GM08714 (cell line): ENCODE data around the gene ABT1.

Experiments
- H3K4me3 ChIP-seq: fragments of 200-500 bp; sonication (Bioruptor generic); 2 replicates; pipeline ENCODE4 v1.5.1; 2014; ENCODE audit warnings: mild to moderate bottlenecking, low read length, inconsistent platforms
- ZNF274 ChIP-seq: IDR thresholded peaks from 2 replicates; pipeline ENCODE4 v1.6.1; 2012; ENCODE audit warnings: mild to moderate bottlenecking, low read depth, low read length

Gene ABT1

DNA sequence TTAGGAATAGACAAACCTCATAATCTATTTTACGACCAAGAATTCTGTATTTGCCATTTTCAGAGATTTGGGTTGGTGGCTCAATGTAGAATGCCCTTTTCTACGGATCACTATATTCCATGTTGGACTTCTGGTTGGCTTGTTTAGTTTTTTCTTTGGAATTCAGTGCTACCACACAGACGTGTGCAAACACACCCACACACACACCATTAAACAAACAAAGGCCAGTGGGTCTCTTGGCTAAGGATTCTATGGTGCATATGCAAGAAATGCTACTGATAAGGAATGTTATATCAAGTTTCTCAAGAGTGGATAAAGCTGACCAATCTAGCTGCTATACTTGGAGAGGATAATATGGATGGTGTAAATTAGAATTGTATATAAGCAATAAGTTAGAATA, 8.0 kb downstream of the ABT1 start:
- TF ChIP-seq ZNF274: no peak
- no peak overlapping the region for H3K4me3 ChIP-seq

DNA sequence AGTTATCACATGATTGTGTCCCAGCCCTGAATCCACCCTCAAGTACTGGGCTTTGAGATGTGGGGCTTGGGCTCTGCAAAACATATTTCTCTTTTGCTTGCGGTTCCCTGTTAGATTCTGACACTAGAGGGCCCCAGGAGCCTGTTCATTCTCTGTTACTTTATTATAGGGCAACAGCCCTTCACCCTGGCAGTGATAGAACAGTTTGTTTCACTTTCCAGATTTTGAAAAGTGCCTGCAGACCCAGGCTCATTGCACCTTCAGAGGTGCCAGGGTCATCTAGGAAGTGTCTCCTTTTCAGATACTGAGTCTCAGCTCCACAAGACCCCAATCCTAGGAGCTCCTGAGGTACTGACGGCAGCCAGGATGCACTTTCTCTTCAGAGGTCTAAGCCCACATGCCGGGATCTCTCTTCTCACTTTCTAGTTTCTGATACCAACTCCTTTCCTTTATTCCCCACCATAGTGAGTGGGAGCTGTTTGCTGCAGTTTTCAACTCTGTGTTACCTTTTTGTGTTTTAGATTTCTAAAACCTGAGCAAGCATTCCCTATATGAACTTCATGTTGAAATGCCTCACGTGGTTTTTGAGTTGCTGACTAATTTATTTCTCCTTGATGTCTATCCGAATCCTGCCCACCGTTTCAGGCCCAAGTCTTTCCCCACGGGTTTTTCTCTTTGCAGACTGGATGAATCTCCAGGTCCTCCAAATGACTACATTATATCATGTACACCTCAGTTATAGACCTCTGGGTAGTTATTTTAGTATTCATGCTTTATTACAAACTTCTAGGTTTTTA, 10.9 kb downstream of the ABT1 start:
- no peak overlapping the region for H3K4me3 ChIP-seq
- TF ChIP-seq ZNF274: no peak

- no peak overlapping the region for H3K4me3 ChIP-seq
- no peak for TF ChIP-seq ZNF274
Measured at GRCh38 chr6:26609463-26609862, 12.7 kb downstream of the ABT1 start.

GRCh38 chr6:26611599-26611998, 14.8 kb downstream of the ABT1 start:
- H3K4me3 ChIP-seq: no peak overlapping the region
- no peak for TF ChIP-seq ZNF274

DNA sequence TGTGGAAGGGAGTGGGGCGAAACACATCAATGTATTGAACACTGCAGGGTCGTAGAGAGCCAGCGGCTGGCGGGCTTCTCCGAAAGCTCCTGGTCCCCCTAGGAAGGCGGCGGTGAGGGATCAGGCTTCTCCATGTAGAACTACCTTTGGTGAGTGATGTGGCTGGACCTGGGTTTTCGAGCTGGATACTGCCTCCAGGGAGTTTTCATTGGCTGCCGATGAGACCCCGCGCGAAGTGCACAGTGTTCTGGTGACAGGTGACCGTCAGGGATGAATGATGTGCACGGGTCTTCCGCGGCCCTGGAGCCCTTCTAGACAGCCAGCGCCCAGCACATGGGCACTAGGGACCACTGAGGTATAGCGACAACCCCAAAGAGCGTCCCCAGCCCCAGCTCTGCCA, 16.4 kb downstream of the ABT1 start:
- no peak for TF ChIP-seq ZNF274
- no peak overlapping the region for H3K4me3 ChIP-seq

GRCh38 chr6:26613689-26614683, 17.2 kb downstream of the ABT1 start:
- TF ChIP-seq ZNF274: no peak
- peak overlapping the region; percentile 1; the same call in 1 of the 2 replicates for H3K4me3 ChIP-seq

DNA sequence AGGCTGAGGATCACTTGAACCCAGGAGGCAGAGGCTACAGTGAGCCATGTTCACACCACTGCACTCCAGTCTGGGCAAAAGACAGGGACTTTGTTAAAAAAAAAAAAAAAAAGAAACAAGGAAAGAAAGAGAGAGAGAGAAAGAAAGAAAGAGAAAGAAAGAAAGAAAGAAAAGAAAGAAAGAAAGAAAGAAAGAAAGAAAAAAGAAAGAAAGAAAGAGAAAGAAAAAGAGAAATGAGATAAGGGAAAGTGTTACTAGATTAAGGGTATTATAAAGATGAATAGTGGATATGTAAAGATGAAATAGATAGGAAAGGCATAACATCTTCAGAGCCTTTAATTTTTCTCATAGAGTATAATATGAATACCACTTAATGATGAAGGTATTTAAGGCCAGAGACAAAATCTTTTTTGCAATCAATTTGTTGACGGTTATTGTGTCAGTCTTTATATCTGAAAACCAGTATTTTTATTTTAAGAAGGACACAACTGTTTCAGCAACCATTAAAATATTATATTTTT, 26.6 kb downstream of the ABT1 start:
- no peak for TF ChIP-seq ZNF274
- H3K4me3 ChIP-seq: no peak overlapping the region

GRCh38 chr6:26624557-26624956, 27.8 kb downstream of the ABT1 start:
- TF ChIP-seq ZNF274: no peak
- no peak overlapping the region for H3K4me3 ChIP-seq

DNA sequence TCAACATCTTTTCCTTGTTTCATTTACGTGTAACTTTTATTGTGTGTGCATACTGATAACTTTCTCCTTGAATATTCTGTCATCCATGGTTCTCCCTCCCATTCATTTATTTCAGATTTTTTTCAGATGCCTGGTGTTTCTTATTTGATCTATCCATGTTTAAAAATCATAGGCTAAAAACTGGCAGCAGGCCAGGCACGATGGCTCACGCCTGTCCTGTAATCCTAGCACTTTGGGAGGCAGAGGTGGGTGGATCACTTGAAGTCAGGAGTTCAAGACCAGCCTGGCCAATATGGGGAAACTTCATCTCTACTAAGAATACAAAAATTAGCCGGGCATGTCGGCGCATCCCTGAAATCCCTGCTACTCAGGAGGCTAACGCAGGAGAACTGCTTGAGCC, 31.1 kb downstream of the ABT1 start:
- TF ChIP-seq ZNF274: no peak
- H3K4me3 ChIP-seq: no peak overlapping the region

DNA sequence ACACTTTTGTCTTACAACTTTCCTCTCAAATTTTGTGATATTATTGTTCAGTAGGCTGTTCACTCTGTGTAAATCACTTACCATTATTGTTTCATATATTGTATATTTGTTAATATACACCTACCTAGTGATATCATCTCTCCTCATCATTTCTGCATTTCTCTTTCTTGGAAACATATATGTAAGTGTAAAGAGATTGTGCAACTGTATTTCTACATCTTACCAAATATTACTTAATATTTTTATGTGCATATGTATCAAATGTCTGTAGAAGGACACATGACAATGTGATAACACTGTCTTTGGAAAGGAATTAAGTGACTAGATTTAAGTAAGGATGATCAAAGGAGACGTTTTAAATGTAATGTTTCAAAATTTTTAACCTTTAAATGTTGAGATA, 32.6 kb downstream of the ABT1 start:
- no peak for TF ChIP-seq ZNF274
- no peak overlapping the region for H3K4me3 ChIP-seq

DNA sequence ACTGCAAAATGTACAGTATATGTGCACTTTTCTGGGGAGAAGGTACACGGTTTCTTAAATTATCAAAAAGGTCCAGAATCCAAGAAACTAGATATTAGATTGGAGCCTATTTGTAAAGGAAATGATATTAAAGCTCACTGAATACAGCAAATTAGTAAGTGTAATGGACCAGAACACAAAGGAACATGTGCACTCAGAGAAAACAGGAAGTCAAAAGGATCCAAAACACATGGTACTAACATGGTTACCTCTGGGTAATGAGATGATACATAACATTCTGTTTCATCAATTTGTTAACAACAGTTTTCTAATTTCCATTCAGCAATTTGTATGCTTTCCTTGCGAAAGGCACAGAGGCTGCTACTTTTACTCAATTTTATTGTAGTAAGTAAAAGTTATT, 44.1 kb downstream of the ABT1 start:
- H3K4me3 ChIP-seq: no peak overlapping the region
- no peak for TF ChIP-seq ZNF274

GRCh38 chr6:26646074-26646473, 49.3 kb downstream of the ABT1 start:
- no peak overlapping the region for H3K4me3 ChIP-seq
- no peak for TF ChIP-seq ZNF274
